Measurements from ENCODE around the gene USP6NL.

The USP6NL gene

DNA sequence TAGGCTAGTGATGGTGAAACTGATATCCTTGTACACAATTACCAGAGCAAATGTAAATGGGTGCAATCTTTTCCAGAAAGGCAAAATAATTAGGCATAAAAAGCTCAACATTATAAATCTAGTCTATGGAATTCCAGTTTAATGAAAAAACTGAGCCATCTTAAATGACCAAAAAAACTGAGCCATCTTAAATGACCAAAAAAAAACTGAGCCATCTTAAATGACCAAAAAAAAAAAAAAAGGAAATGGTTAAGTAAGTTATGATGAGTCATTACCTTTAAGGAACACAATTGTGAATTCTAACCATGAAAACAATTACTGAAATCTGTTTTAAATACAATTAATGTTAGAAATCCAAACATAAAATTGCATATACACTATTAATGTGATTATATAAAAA is 25.3 kb downstream of the USP6NL start:
- TF ChIP-seq CTCF (IDR thresholded peaks at IDR 0.05; ENCODE audit: low read depth, low read length) = no peak
- no peak overlapping the region for H3K4me3 ChIP-seq (ENCODE audit: low read depth, low read length)
- DNase-seq (ENCODE audit: low read depth, low spot score) = peak; percentile 22
- in situ Hi-C loops (cut with HindIII; ENCODE audit: low sequenced_read_pairs) = no loop called here

DNA sequence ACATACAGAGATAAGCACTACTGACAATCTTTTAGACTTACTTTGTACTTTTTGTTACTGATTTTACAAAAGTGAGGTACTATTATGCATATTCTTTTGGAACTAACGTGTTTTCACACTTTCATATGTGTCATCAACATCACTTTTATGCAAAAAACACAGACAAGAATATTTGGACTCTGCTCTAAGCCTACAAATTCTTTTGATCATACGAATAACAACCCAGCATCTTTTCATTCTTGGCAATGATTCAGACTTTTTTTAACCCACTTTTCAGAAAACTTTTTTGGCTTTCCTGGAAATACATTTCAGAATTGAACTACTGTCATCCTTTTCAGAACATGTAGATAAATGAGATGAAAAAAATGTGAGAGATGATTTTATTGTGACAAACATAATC is 30.2 kb downstream of the USP6NL start:
- no peak overlapping the region for H3K4me3 ChIP-seq (ENCODE audit: low read depth, low read length)
- in situ Hi-C loops (cut with HindIII; ENCODE audit: low sequenced_read_pairs) = no loop called here
- TF ChIP-seq CTCF (IDR thresholded peaks at IDR 0.05; ENCODE audit: low read depth, low read length) = no peak
- DNase-seq (ENCODE audit: low read depth, low spot score) = no peak

DNA sequence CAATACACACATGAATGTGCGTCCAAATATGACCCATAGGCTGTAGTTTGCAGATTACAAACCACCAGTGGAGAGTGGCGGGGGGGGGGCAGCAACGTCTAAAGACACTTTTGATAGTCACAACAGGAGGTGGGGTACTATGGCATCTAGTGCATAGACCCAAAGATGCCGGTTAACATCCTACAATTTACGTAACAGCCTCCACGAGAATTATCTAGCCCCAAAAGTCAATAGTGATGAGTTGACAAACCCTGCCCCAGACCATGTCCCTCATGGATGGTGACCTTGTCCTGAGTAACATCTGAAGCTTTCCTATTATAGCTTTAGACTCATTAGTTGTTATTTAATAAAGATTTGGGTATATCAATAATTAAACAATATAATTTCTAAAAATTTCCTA is 31.6 kb downstream of the USP6NL start:
- no peak for DNase-seq (ENCODE audit: low read depth, low spot score)
- no peak for TF ChIP-seq CTCF (IDR thresholded peaks at IDR 0.05; ENCODE audit: low read depth, low read length)
- in situ Hi-C loops (cut with HindIII; ENCODE audit: low sequenced_read_pairs) = no loop called here
- no peak overlapping the region for H3K4me3 ChIP-seq (ENCODE audit: low read depth, low read length)

DNA sequence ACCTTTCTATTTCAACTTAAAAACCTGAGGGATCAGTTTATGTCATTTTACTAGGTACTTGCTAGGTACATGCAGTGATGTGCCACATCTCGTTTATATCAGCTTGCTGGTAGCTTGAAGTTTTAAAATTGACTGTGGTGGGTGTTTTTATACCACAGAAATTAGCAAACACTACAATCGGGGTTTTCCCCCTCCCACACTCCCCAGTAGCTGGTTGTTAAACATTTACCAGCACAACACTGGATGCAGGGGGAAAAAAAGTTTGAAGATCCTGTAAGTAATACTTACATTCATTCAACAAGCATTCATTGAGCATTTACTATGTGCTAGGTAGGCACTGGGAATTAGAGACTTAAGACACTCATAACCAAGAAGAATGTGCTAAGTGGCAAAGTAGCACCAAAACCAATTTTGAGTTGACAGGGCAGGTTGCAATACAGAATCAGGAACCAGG is 32.6 kb downstream of the USP6NL start:
- no peak for TF ChIP-seq CTCF (IDR thresholded peaks at IDR 0.05; ENCODE audit: low read depth, low read length)
- H3K4me3 ChIP-seq (ENCODE audit: low read depth, low read length) = no peak overlapping the region
- in situ Hi-C loops (cut with HindIII; ENCODE audit: low sequenced_read_pairs) = no loop called here
- DNase-seq (ENCODE audit: low read depth, low spot score) = no peak

- TF ChIP-seq CTCF (IDR thresholded peaks at IDR 0.05; ENCODE audit: low read depth, low read length) = no peak
- no peak overlapping the region for H3K4me3 ChIP-seq (ENCODE audit: low read depth, low read length)
- in situ Hi-C loops (cut with HindIII; ENCODE audit: low sequenced_read_pairs) = no loop called here
- DNase-seq (ENCODE audit: low read depth, low spot score) = no peak
These were observed 35.2 kb downstream of the USP6NL start for GRCh38 chr10:11576092-11576809.

- H3K4me3 ChIP-seq (ENCODE audit: low read depth, low read length) = no peak overlapping the region
- TF ChIP-seq CTCF (IDR thresholded peaks at IDR 0.05; ENCODE audit: low read depth, low read length) = no peak
- in situ Hi-C loops (cut with HindIII; ENCODE audit: low sequenced_read_pairs) = no loop called here
- DNase-seq (ENCODE audit: low read depth, low spot score) = peak; percentile 30
These were observed 38.0 kb downstream of the USP6NL start for GRCh38 chr10:11573497-11573896.
